ENCODE results near the gene TAAR1.

The TAAR1 gene

DNA sequence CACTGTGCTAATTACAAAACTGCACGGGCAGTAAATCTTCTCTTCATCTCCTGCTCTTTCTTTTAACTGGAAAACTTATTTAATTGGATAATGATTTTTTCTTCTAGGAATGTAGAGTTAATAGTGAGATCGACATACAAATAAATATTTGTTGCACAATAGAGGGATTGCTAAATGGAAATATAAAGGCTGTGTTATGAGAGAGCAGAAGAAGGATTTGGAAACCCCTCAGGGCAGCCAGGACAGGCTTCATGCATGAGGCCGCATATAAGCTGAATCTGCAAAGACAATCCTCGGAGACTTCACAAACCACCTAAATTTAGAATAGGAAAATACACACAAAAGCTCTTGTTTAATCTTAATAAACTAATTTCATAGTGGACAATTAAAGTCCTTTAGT is 2.9 kb upstream of the TAAR1 start:
- Histone ChIP-seq H3K4me2 (ENCODE audit: low read depth, low read length, poor library complexity, severe bottlenecking) (no peak overlapping the region), H3K27ac (ENCODE audit: low read depth, low read length) (no peak overlapping the region), H3K9me3 (ENCODE audit: insufficient read depth, low read length) (no peaks in the 10 kb centered on the region), H3K36me3 (ENCODE audit: low read length) (no peaks in the 10 kb centered on the region), H4K20me1 (ENCODE audit: low read depth, low read length) (no peaks in the 10 kb centered on the region), H2AFZ (ENCODE audit: low read depth, low read length, severe bottlenecking) (no peak overlapping the region), H3K9me2 (replicated peaks; ENCODE audit: insufficient read depth, low read length) (no peaks in the 10 kb centered on the region), H3K9ac (ENCODE audit: low read length) (no peak overlapping the region), H3K79me2 (ENCODE audit: insufficient read depth, low read length) (no peaks in the 10 kb centered on the region), H3K27me3 (ENCODE audit: low read length) (no peaks in the 10 kb centered on the region), H3F3A (ENCODE audit: insufficient read depth) (no peaks in the 10 kb centered on the region), H3K4me3 (ENCODE audit: insufficient read depth, low read length, poor library complexity, severe bottlenecking) (no peak overlapping the region)
- no peak for TF ChIP-seq EZH2phosphoT487 (conservative IDR thresholded peaks at IDR 0.05; ENCODE audit: low read length)
- TF ChIP-seq, protein P1, sequence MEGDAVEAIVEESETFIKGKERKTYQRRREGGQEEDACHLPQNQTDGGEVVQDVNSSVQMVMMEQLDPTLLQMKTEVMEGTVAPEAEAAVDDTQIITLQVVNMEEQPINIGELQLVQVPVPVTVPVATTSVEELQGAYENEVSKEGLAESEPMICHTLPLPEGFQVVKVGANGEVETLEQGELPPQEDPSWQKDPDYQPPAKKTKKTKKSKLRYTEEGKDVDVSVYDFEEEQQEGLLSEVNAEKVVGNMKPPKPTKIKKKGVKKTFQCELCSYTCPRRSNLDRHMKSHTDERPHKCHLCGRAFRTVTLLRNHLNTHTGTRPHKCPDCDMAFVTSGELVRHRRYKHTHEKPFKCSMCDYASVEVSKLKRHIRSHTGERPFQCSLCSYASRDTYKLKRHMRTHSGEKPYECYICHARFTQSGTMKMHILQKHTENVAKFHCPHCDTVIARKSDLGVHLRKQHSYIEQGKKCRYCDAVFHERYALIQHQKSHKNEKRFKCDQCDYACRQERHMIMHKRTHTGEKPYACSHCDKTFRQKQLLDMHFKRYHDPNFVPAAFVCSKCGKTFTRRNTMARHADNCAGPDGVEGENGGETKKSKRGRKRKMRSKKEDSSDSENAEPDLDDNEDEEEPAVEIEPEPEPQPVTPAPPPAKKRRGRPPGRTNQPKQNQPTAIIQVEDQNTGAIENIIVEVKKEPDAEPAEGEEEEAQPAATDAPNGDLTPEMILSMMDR (IDR thresholded peaks at IDR 0.05; ENCODE audit: insufficient read depth, low read length, poor library complexity, severe bottlenecking): no peak

DNA sequence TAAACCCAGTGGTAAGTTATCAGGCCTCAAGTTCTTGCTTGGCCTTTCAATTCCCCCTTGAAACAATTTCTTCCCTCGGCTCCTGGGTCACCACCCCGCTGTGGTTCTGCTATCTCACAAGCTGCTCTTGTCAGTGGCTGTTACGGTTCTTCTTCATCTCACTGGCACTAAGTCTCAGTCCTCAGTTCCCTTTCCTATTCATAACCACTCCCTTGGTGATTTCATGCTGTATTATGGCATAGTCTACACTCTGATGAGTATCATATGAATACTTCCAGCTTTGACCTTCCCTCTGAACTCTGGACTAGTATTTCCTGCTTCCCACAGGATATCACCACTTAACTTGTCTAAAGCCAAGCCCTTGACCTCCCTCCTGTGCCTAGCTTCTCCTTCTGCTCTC is 7.9 kb downstream of the TAAR1 start:
- H3F3A ChIP-seq (ENCODE audit: insufficient read depth): no peaks in the 10 kb centered on the region
- no peak for TF ChIP-seq EZH2phosphoT487 (conservative IDR thresholded peaks at IDR 0.05; ENCODE audit: low read length)
- TF ChIP-seq, protein P1 (IDR thresholded peaks at IDR 0.05; ENCODE audit: insufficient read depth, low read length, poor library complexity, severe bottlenecking): no peak
- no peaks in the 10 kb centered on the region for H3K27me3 ChIP-seq (ENCODE audit: low read length)
- H2AFZ ChIP-seq (ENCODE audit: low read depth, low read length, severe bottlenecking): no peak overlapping the region
- H3K9ac ChIP-seq (ENCODE audit: low read length): no peak overlapping the region
- no peaks in the 10 kb centered on the region for H3K36me3 ChIP-seq (ENCODE audit: low read length)
- no peaks in the 10 kb centered on the region for H3K79me2 ChIP-seq (ENCODE audit: insufficient read depth, low read length)
- no peaks in the 10 kb centered on the region for H3K9me3 ChIP-seq (ENCODE audit: insufficient read depth, low read length)
- no peak overlapping the region for H3K27ac ChIP-seq (ENCODE audit: low read depth, low read length)
- no peak overlapping the region for H3K4me2 ChIP-seq (ENCODE audit: low read depth, low read length, poor library complexity, severe bottlenecking)
- H3K4me3 ChIP-seq (ENCODE audit: insufficient read depth, low read length, poor library complexity, severe bottlenecking): no peak overlapping the region
- no peaks in the 10 kb centered on the region for H3K9me2 ChIP-seq (replicated peaks; ENCODE audit: insufficient read depth, low read length)
- no peaks in the 10 kb centered on the region for H4K20me1 ChIP-seq (ENCODE audit: low read depth, low read length)

DNA sequence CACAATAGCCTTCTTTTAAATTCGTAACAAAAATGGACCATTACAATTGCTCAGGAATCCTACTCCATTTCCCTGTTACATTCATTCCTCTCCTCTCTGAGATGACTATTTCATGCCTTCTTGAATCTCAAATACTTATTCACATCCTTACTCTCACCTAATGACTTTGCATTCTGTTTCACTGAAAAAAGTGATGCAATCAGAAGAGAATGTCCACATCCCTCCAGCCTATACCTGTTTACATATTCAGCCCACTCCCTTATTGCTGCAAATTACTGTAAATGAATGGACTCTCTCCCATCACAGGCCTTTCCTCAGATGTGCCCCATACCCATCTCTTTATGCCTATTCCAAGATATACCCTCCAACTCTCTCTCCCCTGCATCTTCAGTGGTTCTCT is 8.6 kb downstream of the TAAR1 start:
- no peak overlapping the region for H3K4me2 ChIP-seq (ENCODE audit: low read depth, low read length, poor library complexity, severe bottlenecking)
- TF ChIP-seq, protein P1 (IDR thresholded peaks at IDR 0.05; ENCODE audit: insufficient read depth, low read length, poor library complexity, severe bottlenecking): no peak
- TF ChIP-seq EZH2phosphoT487 (conservative IDR thresholded peaks at IDR 0.05; ENCODE audit: low read length): no peak

More for the DNA sequence above, 8.6 kb downstream of the TAAR1 start:
- Histone ChIP-seq H3K9me2 (replicated peaks; ENCODE audit: insufficient read depth, low read length) (no peaks in the 10 kb centered on the region), H4K20me1 (ENCODE audit: low read depth, low read length) (no peaks in the 10 kb centered on the region), H3K27ac (ENCODE audit: low read depth, low read length) (no peak overlapping the region), H3K4me3 (ENCODE audit: insufficient read depth, low read length, poor library complexity, severe bottlenecking) (no peak overlapping the region), H3K9me3 (ENCODE audit: insufficient read depth, low read length) (no peaks in the 10 kb centered on the region), H2AFZ (ENCODE audit: low read depth, low read length, severe bottlenecking) (no peak overlapping the region), H3K79me2 (ENCODE audit: insufficient read depth, low read length) (no peaks in the 10 kb centered on the region), H3K36me3 (ENCODE audit: low read length) (no peaks in the 10 kb centered on the region), H3F3A (ENCODE audit: insufficient read depth) (no peaks in the 10 kb centered on the region), H3K9ac (ENCODE audit: low read length) (no peak overlapping the region), H3K27me3 (ENCODE audit: low read length) (no peaks in the 10 kb centered on the region)

Measured in SU-DHL-6 (cell line).